H1 (cell line): Measurements from ENCODE around the gene KIAA1755. TPM values are rescaled to one million over a fixed set of nuclear protein-coding genes. Genes with fewer than 3 reads are reported as not detected.
A peak's percentile ranks its signal among the peaks of the same experiment; 100 is the strongest.

Source experiments
- CTCF ChIA-PET: fragments of 300-600 bp; sonication (Branson Sonifier 250); formaldehyde crosslinking; loops from one replicate; lab custom pipeline; 2021; ENCODE audit not compliant: partially characterized antibody; lab: Charles Lee
- POLR2A ChIA-PET: fragments of 300-600 bp; sonication (Branson Sonifier 250); formaldehyde crosslinking; loops from one replicate; lab custom pipeline; 2021; ENCODE audit warnings: inconsistent platforms; ENCODE audit not compliant: partially characterized antibody; lab: Charles Lee
- DNase-seq, 2 experiments: peaks; one replicate each; pipeline versions ENCODE4 v3.0.0 to v3.0.0-alpha.2; 2010 to 2022; ENCODE audit warnings: low spot score in 2 of 2, low read depth in 1 of 2, mixed read lengths in 1 of 2
- FAIRE-seq: peaks from 2 replicates; lab custom pipeline; 2011; peaks lifted over from hg19 to GRCh38; lab: Jason Lieb, UNC
- H2AFZ ChIP-seq: 2 replicates; pipeline ENCODE4 v1.8.1; 2012; ENCODE audit warnings: low read length, inconsistent platforms
- H2AK5ac ChIP-seq: 2 replicates; pipeline ENCODE4 v1.6.1; 2013; ENCODE audit warnings: low read depth, low read length
- H2BK120ac ChIP-seq: replicated peaks from 2 replicates; pipeline ENCODE3; 2013; ENCODE audit warnings: low read depth, low read length, inconsistent platforms
- H2BK12ac ChIP-seq: 2 replicates; pipeline ENCODE4 v1.6.1; 2013; ENCODE audit warnings: low read depth, low read length
- H2BK15ac ChIP-seq: 2 replicates; pipeline ENCODE4 v1.6.1; 2013; ENCODE audit warnings: low read length
- H2BK20ac ChIP-seq: 2 replicates; pipeline ENCODE4 v1.6.1; 2013; ENCODE audit warnings: low read length
- H2BK5ac ChIP-seq: 2 replicates; pipeline ENCODE4 v1.6.1; 2013; ENCODE audit warnings: low read depth, low read length
- H3K14ac ChIP-seq: 2 replicates; pipeline ENCODE4 v1.6.1; 2013; ENCODE audit warnings: inconsistent platforms; ENCODE audit not compliant: insufficient read length
- H3K18ac ChIP-seq: 2 replicates; pipeline ENCODE4 v1.6.1; 2013; ENCODE audit warnings: low read length; ENCODE audit errors: extremely low read depth
- H3K23ac ChIP-seq: 2 replicates; pipeline ENCODE4 v1.6.1; 2013; ENCODE audit warnings: inconsistent platforms; ENCODE audit not compliant: insufficient read length
- H3K23me2 ChIP-seq: 2 replicates; pipeline ENCODE4 v1.6.1; 2013; ENCODE audit warnings: low read depth, low read length
- H3K27ac ChIP-seq: 2 replicates; pipeline ENCODE4 v1.6.1; 2011; ENCODE audit warnings: low read depth, low read length, inconsistent platforms
- H3K27me3 ChIP-seq, 4 experiments: replicated peaks in 1 of 4; 1 replicate in 1 of 4; 2 replicates in 3 of 4; pipeline versions ENCODE4 v1.6.1 to v1.8.1; 2011 to 2013; ENCODE audit warnings: low read length in 3 of 4, mild to moderate bottlenecking in 3 of 4, inconsistent platforms in 2 of 4, mixed read lengths in 2 of 4, moderate library complexity in 1 of 4; ENCODE audit not compliant: control insufficient read depth in 3 of 4, insufficient read depth in 3 of 4; ENCODE audit errors: extremely low read depth in 1 of 4
- H3K36me3 ChIP-seq, 4 experiments: 2 replicates each; pipeline versions ENCODE4 v1.6.1 to v1.8.1; 2011 to 2013; ENCODE audit warnings: mild to moderate bottlenecking in 4 of 4, low read length in 3 of 4, moderate library complexity in 2 of 4, control low read depth in 1 of 4, inconsistent platforms in 1 of 4; ENCODE audit not compliant: insufficient read depth in 4 of 4, control insufficient read depth in 2 of 4
- H3K4ac ChIP-seq: replicated peaks from 2 replicates; pipeline ENCODE3; 2013; ENCODE audit warnings: low read length, low read depth, mixed read lengths, inconsistent platforms; ENCODE audit not compliant: insufficient read length
- H3K4me1 ChIP-seq, 4 experiments: replicated peaks in 1 of 4; 1 replicate in 1 of 4; 2 replicates in 3 of 4; pipeline versions ENCODE4 v1.6.1 to v1.8.1; 2011 to 2013; ENCODE audit warnings: low read length in 3 of 4, inconsistent platforms in 2 of 4, mixed read lengths in 1 of 4; ENCODE audit not compliant: insufficient read depth in 4 of 4, control insufficient read depth in 3 of 4
- H3K4me2 ChIP-seq, 2 experiments: 2 replicates each; pipeline versions ENCODE4 v1.6.1 to v1.8.1; 2011 to 2013; ENCODE audit warnings: low read depth in 2 of 2, low read length in 2 of 2, control low read depth in 1 of 2, inconsistent platforms in 1 of 2, mild to moderate bottlenecking in 1 of 2; ENCODE audit not compliant: insufficient read depth in 1 of 2
- H3K4me3 ChIP-seq, 4 experiments: fragments of 200-600, 300-600 bp in 1 of 4; sonication (generic), shearing (Covaris generic), sonication (Bioruptor Twin) in 1 of 4; 2 replicates each; pipeline versions ENCODE4 v1.5.1 to v1.8.1; 2011 to 2016; ENCODE audit warnings: low read length in 4 of 4, low read depth in 3 of 4, control low read depth in 2 of 4, inconsistent platforms in 2 of 4, mild to moderate bottlenecking in 2 of 4, mixed read lengths in 1 of 4, moderate library complexity in 1 of 4; ENCODE audit not compliant: insufficient read depth in 2 of 4; ENCODE audit errors: extremely low read depth in 1 of 4
- H3K56ac ChIP-seq: replicated peaks from 2 replicates; pipeline ENCODE3; 2013; ENCODE audit warnings: low read depth, mild to moderate bottlenecking, mixed read lengths, low read length, inconsistent platforms; ENCODE audit not compliant: insufficient read length
- H3K79me1 ChIP-seq: 2 replicates; pipeline ENCODE4 v1.6.1; 2013; ENCODE audit warnings: low read depth, low read length, control low read depth
- H3K79me2 ChIP-seq, 2 experiments: 2 replicates each; pipeline versions ENCODE4 v1.6.1 to v1.8.1; 2012 to 2013; ENCODE audit warnings: low read length in 2 of 2, mild to moderate bottlenecking in 2 of 2, inconsistent platforms in 1 of 2; ENCODE audit not compliant: insufficient read depth in 2 of 2, control insufficient read depth in 1 of 2
- H3K9ac ChIP-seq, 4 experiments: replicated peaks in 1 of 4; 1 replicate in 1 of 4; 2 replicates in 3 of 4; pipeline versions ENCODE4 v1.6.1 to v1.8.1; 2011 to 2013; ENCODE audit warnings: low read depth in 3 of 4, low read length in 3 of 4, control low read depth in 2 of 4, mild to moderate bottlenecking in 2 of 4, moderate library complexity in 2 of 4, inconsistent platforms in 1 of 4; ENCODE audit errors: extremely low read depth in 1 of 4
- H3K9me3 ChIP-seq, 2 experiments: 2 replicates each; pipeline versions ENCODE4 v1.6.1 to v1.8.1; 2012 to 2013; ENCODE audit warnings: mild to moderate bottlenecking in 2 of 2, moderate library complexity in 2 of 2, control low read depth in 1 of 2, inconsistent platforms in 1 of 2, low read depth in 1 of 2, low read length in 1 of 2, mixed read lengths in 1 of 2; ENCODE audit not compliant: insufficient read depth in 2 of 2
- H4K20me1 ChIP-seq, 2 experiments: replicated peaks in 1 of 2; 2 replicates each; pipeline versions ENCODE3 to v1.8.1; 2011 to 2013; ENCODE audit warnings: inconsistent platforms in 2 of 2, low read length in 2 of 2, mild to moderate bottlenecking in 1 of 2; ENCODE audit not compliant: insufficient read depth in 2 of 2, control insufficient read depth in 1 of 2
- H4K5ac ChIP-seq: 2 replicates; pipeline ENCODE4 v1.6.1; 2013; ENCODE audit warnings: low read length, low read depth, mixed read lengths, inconsistent platforms; ENCODE audit not compliant: insufficient read length
- H4K8ac ChIP-seq: 2 replicates; pipeline ENCODE4 v1.8.0; 2013; ENCODE audit warnings: mild to moderate bottlenecking, moderate library complexity, low read length, inconsistent platforms; ENCODE audit not compliant: insufficient read depth; ENCODE audit errors: extremely low read depth
- H4K91ac ChIP-seq: replicated peaks from 2 replicates; pipeline ENCODE3; 2013; ENCODE audit warnings: low read length, mixed read lengths, inconsistent platforms; ENCODE audit not compliant: insufficient read length
- HDAC2 ChIP-seq, 2 experiments: fragments of 300-600 bp in 1 of 2; sonication (generic) in 1 of 2; IDR thresholded peaks; 2 replicates each; pipeline ENCODE4 v1.6.1; 2011 to 2012; ENCODE audit warnings: low read depth in 2 of 2, low read length in 2 of 2, mild to moderate bottlenecking in 2 of 2, moderate library complexity in 2 of 2, borderline replicate concordance in 1 of 2, inconsistent platforms in 1 of 2
- HDAC6 ChIP-seq: IDR thresholded peaks from one replicate; pipeline ENCODE4 v1.7.1; 2012; ENCODE audit warnings: low read depth, mild to moderate bottlenecking, inconsistent platforms, low read length, moderate library complexity
- KDM1A ChIP-seq: fragments of 200-600, 300-600 bp; sonication (generic); IDR thresholded peaks from 2 replicates; pipeline ENCODE4 v1.7.1; 2016; ENCODE audit warnings: mild to moderate bottlenecking, low read length, borderline replicate concordance
- KDM4A ChIP-seq: IDR thresholded peaks from one replicate; pipeline ENCODE4 v1.7.1; 2012; ENCODE audit warnings: low read depth, mild to moderate bottlenecking, moderate library complexity, low read length, inconsistent platforms; ENCODE audit not compliant: severe bottlenecking
- WGBS, 2 experiments: shearing (Covaris generic) in 1 of 2; methylation state at CpG; one replicate each; pipeline versions ENCODE4 v1.1.6 to v1.1.7; 2013 to 2015; ENCODE audit warnings: low lambda C conversion rate in 2 of 2, mixed read lengths in 2 of 2, inconsistent platforms in 1 of 2, low coverage in 1 of 2, missing lambda C conversion rate in 1 of 2; ENCODE audit not compliant: insufficient replicate concordance in 2 of 2, insufficient coverage in 1 of 2, insufficient read length in 1 of 2; ENCODE audit errors: extremely low coverage in 1 of 2, missing lambda C conversion rate in 1 of 2; 5-methylcytosine and 5-hydroxymethylcytosine counted together
- long read RNA-seq, 2 experiments: library from RNA in 1 of 2; library from capped mRNA in 1 of 2; stranded (forward); transcript quantifications; one replicate each; pipeline ENCODE4 v2.0.0, GENCODE V29; 2021; ENCODE audit warnings: inconsistent platforms in 1 of 2
- polyA minus RNA-seq, 3 experiments: library from RNA; depleted of rRNA, polyadenylated mRNA; stranded (reverse); fragments of >200 nt; gene quantifications; 1 replicate in 2 of 3; 2 replicates in 1 of 3; pipeline ENCODE4 v1.2.3, GENCODE V29; 2011
- polyA plus RNA-seq, 7 experiments: library from polyadenylated mRNA; depleted of rRNA in 3 of 7; stranded (reverse) in 5 of 7; unstranded in 2 of 7; fragments of >200 nt in 5 of 7; fragments of 200-250 nt in 2 of 7; gene quantifications; 1 replicate in 5 of 7; 2 replicates in 1 of 7; 4 replicates in 1 of 7; pipeline versions ENCODE4 v1.2.1 to v1.2.3, GENCODE V29; 2011 to 2013; ENCODE audit warnings: missing spikeins in 2 of 7, mixed read lengths in 2 of 7
- total RNA-seq: library from RNA; stranded (reverse); fragmentation: NEBNext Ultra II Directional; extraction: Animal tissue kit (Norgen Biotek cat#: 25700); gene quantifications from 2 replicates; pipeline ENCODE4 v1.2.1, GENCODE V29; 2021

The KIAA1755 gene
- total RNA-seq (not detected in 2 replicates), polyA plus RNA-seq (2011; rRNA removed) (0.23 and 0.27 TPM in 2 replicates), polyA minus RNA-seq (2011; rRNA and poly(A)+ RNA removed) (0.07 and 0.09 TPM in 2 replicates)
- polyA plus RNA-seq (2011; cell fraction: cytosol; rRNA removed): 0.10 TPM
- polyA plus RNA-seq (2011; cell fraction: nucleus; rRNA removed): 0.26 TPM
- polyA plus RNA-seq (2012, experiment 1 of 2): 0.14 to 0.28 TPM (median 0.20 TPM) in 4 replicates
- 0.26 TPM for polyA plus RNA-seq (2012, experiment 2 of 2)
- 0.08 TPM for polyA plus RNA-seq (2013, experiment 1 of 2)
- polyA plus RNA-seq (2013, experiment 2 of 2): 0.07 TPM
- not detected for polyA minus RNA-seq (2011; cell fraction: cytosol; rRNA and poly(A)+ RNA removed)
- 0.50 TPM for polyA minus RNA-seq (2011; cell fraction: nucleus; rRNA and poly(A)+ RNA removed)
- long read RNA-seq, experiment 1: 0 reads
- long read RNA-seq, experiment 2: 0 reads

GRCh38 chr20:38260378-38261053 lies at the start of gene KIAA1755:
TSS of gene KIAA1755 (minus strand) at chr20:38260735. CDS start at chr20:38260500, 235 bp downstream.
- peak in 1 of 2 experiments; percentile 73 for DNase-seq
- Histone ChIP-seq H2BK20ac (no peak within 1 kb of the TSS), H4K5ac (no peak within 1 kb of the TSS), H3K79me1 (no peaks in the 10 kb centered on the region), H3K79me2 (no peaks in the 10 kb centered on the region), H2BK5ac (no peak within 1 kb of the TSS), H2BK15ac (no peak within 1 kb of the TSS), H3K4me2 (peak within 1 kb of the TSS; percentile 74 to 77), H2AK5ac (no peak within 1 kb of the TSS), H3K9me3 (no peaks in the 10 kb centered on the region), H4K20me1 (no peaks in the 10 kb centered on the region), H3K36me3 (no peaks in the 10 kb centered on the region), H2AFZ (no peak within 1 kb of the TSS), H3K4ac (no peak within 1 kb of the TSS), H2BK120ac (no peak within 1 kb of the TSS), H2BK12ac (no peak within 1 kb of the TSS), H3K23ac (no peak within 1 kb of the TSS), H3K4me3 (peak within 1 kb of the TSS; percentile 34 to 58 (median 44)), H3K27ac (no peak within 1 kb of the TSS), H3K14ac (no peak within 1 kb of the TSS), H4K91ac (no peak within 1 kb of the TSS), H3K18ac (no peak within 1 kb of the TSS; the same call in 1 of the 2 replicates), H3K27me3 (peaks cover 3 to 18% (median 12%) of the 10 kb centered on the region in 4 experiments; a peak in 5 of 7 replicates), H3K9ac (peak within 1 kb of the TSS in 1 of 4 experiments; percentile 25; a peak in 2 of 7 replicates), H4K8ac (peak within 1 kb of the TSS; percentile 45; the same call in 1 of the 2 replicates), H3K56ac (no peak within 1 kb of the TSS), H3K23me2 (peaks cover 4% of the 10 kb centered on the region; the same call in 1 of the 2 replicates), H3K4me1 (peaks cover 0 to 5% (median 2%) of the 10 kb centered on the region in 4 experiments; a peak in 4 of 7 replicates)
- FAIRE-seq: no peak
- 10% methylated on average over 31 of the region's 65 CpGs; no CpG with 5 or more reads in 1 of the 2 experiments for WGBS, 2 experiments
- 0 out of 4 replicates have a peak, but pooled peaks of 1 of the 2 experiments have one; percentile 76 for TF ChIP-seq HDAC2 (IDR thresholded peaks at IDR 0.05; ENCODE audit: borderline replicate concordance in 1 of 2, low read depth in 2 of 2, low read length in 2 of 2)
- TF ChIP-seq HDAC6: no peak
- peak; percentile 86; the same call in 1 of the 2 replicates for TF ChIP-seq KDM1A
- TF ChIP-seq KDM4A: peak; percentile 63
- ChIA-PET CTCF (interaction anchor here (0.8 to 1.7 kb wide), 2 partner anchors 39 to 44 kb away, joined by 3 to 5 read pairs; partner anchors contain the start of gene BPI), POLR2A (no interaction called here)
